HG03442 (cell line): Measurements from ENCODE around the gene PARD3.

Source experiments
- ATAC-seq: cut with Tn5 transposase; IDR thresholded peaks from one replicate; pipeline ENCODE4 v1.9.1; 2021; ENCODE audit warnings: mild to moderate bottlenecking, moderate library complexity; ENCODE audit not compliant: unreplicated experiment

Gene PARD3

DNA sequence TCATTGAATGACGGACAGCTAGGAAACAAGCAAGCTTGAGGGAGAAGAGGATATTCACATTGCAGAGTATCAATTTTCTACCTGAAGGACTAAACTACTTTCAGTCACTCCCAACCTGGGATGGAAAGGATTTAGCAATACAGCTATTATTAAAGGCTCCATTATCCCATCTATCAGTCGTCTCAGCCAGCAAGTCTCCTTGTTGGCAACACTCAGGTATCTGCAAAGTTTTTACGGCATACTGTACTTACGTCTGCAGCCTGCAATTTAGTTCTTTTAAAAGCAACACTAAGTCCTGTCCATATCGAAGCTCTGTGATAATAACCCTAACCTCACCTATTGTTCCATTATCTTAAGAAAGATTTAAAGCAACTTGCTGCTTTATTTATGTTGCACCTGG lies 689.4 kb downstream of the PARD3 start:
- no peak for ATAC-seq

DNA sequence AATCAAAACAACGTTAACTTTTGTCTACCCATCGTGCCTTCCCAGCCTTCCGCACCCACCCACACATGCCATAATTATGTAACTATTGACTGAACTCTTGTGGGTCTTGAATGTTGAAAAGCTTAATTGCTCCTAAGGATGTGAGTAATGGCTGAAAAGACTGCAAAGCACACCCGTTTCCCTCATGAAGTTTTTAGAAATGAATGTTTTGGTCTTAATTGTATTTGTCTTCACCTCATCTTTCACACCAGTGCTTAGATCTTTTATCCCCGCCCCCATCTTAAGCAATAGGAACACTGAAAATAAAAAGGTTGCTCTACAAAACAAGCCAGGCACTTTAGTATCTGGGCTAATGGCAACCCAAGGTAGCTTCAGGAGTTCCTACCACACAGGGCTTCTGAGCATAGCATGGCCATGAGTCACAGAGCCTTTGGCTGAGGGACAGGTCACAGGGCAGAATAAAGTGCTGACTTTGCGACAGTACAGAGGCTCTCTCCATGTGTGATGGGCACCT lies 690.5 kb downstream of the PARD3 start:
- ATAC-seq: no peak

DNA sequence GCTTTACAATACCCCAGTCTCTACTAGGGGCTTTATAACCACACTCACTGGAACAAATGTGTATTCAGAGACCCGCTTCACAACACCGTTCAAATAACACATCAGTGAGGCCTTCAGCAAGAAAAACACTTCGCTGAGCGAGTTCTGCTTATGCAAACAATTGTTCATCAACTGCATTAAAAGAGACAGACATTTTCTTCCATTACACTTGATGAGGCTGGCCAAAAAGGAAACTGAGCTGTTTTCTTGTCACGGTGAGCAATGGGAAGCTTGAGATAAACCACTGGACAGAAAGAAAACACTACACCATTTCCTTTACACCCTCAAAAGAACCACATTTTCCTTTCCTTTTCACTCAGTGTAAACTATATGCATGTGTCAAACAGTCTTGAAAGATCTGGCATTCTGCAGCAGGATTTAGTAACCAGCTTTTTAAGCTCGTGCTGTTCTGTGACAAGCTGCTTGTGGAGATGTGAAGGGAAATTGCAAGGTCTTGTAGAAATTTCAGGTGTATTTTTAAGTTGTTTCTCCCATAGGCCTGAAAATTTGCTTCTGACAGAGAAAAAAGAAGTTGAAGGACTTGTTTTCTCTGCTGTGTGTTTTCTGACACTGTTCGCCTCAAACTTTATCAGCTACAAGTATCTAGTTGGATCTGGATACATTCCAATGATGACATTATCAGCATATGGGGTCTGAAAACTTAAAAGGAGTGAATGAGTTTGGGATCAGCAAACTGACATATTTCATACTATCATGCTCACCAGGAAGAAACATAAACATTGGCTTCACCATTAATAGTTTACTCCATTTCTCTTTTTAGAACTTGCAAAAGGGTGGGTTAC lies 693.1 kb downstream of the PARD3 start:
- no peak for ATAC-seq

DNA sequence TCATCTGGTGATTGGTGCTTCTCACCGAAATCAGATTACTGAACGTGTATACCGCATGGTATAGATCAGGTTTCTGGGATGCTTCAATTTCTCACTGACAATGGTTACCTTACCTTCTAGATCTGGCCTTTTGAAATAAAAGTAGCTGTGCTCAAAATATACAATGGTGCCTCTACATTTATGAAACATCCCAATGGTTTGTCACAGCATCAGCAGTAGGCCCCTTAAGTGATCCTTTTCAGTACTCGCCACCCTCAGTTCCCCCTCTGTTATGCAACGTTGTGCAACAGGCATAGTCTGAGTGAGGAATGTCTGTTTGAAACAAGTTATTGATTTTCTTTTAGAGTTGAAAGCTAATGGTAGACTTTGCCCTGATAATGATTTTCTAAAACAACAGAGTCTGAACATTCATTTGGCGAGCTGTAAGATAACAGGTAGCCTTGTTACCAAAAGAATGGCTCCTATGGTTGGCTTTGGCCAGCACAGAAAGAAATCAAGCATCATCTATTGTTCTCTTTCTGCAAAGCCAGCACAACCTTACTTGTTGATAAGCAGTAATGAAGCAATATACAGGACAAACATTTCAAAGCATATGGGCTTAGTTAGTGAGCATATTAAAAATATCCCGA lies 693.9 kb downstream of the PARD3 start:
- ATAC-seq: no peak

DNA sequence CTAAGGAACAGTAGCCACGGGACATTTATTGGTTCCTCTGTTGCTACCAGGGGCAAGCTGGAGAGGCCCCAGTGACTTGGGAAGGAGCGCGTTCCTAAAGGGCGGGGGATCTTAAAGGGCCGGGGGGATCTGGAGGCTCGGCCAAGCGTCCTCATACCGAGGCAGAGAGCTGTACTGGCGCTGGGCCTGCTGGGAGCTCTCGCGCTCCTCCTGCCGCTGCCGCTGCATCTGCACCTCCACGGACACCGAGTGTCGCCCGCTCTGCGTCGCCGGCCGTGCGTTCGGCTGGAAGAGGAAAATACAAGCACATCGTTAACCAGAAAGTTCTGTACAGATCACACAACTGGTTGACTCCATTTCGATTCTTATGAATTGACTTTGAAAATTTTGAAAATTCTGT lies 695.6 kb downstream of the PARD3 start:
- ATAC-seq: no peak

DNA sequence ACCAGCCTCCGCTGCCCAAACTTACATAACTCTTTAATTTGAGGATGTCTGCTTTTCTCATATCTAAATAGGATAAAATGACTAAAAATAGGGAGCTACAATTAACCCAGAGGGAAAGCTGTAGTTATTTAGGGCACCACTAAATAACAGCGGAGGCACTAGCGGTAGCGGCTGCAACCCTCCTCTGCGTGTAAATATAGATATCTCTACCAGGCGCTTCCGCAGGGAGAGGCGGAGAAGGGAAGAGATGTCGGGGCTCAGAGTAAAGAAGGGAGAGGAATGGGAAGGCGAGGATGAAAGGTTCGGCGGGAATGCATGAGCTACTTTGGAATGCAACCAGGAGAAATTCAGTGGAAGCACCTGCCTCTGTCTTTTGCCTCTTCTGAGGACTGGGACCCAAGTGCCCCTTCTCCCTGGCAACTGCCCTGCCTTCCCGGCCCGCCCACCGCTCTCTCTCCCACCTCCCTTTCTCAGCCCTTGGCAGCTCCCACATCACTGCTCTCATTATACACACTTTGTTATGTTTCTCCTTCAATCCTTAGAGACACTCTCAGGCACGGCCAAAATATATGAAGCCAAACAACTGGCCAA lies 698.3 kb downstream of the PARD3 start:
- no peak for ATAC-seq

DNA sequence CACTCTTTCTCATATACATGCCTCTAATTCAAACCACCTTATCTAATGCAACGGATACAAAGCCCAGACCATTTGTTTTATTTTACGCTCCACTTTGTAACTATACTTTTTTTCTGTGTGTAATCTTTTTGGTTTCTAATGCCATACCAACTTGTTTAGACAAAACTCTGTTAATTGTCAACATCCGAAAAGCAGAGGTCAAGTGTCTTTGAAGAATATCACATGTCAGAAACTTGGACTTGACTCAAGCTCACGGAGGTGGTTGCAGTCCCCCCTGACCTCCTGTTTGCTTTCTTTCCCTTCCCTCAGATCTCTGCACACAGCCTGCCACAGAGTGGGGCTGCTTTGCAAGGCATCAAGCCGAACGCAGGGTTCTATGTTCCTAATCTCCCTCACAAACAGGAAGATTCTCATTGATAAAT lies 698.9 kb downstream of the PARD3 start:
- no peak for ATAC-seq

DNA sequence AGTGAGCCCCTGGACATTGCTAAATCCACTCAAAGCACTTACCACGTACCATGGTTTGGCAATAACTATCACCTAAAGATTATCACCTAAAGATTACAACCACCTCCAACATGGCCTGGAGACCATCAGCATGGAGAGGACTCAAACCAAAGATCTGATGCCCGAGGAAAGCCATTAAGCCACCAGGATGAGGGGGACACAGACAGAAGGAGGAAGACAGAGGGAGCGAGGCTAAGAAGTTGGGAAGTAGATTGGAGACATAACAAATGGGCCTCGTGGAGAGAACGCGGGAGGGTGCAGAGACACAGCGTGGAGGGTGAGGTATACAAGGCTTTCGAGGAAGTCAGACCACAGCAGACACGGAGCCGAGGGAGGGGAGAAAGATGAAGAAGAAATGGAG lies 700.2 kb downstream of the PARD3 start:
- no peak for ATAC-seq

DNA sequence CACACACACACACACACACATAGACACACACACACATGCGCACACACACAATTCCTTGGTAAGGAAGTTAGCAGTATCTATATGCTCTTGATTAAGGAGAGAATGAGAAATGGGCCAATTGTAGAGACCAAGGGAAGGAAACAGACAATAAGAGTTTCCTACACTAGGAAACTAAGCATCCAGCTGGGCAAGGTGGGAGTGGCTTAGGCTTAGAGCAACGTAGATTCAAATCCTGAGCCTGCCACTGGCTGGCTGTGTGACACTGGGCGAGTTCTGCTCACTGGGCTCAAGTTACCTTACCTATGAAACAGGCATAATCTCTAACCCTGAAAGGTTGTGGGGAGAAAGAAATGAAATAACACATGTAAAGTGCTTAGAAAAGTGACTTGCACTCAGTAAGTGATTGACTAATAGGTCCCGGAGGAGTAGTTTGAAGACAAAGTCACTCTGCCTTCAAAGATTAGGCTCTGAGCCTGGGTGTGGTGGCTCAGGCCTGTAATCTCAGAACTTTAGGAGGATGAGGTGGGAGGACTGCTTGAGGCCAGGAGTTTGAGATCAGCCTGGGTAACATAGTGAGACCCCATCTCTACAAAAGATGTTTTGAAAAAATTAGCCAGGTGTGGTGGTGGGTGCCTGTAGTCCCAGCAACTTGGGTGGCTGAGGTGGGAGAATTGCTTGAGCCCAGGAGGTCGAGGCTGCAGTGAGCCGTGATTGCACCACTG lies 701.4 kb downstream of the PARD3 start:
- no peak for ATAC-seq

DNA sequence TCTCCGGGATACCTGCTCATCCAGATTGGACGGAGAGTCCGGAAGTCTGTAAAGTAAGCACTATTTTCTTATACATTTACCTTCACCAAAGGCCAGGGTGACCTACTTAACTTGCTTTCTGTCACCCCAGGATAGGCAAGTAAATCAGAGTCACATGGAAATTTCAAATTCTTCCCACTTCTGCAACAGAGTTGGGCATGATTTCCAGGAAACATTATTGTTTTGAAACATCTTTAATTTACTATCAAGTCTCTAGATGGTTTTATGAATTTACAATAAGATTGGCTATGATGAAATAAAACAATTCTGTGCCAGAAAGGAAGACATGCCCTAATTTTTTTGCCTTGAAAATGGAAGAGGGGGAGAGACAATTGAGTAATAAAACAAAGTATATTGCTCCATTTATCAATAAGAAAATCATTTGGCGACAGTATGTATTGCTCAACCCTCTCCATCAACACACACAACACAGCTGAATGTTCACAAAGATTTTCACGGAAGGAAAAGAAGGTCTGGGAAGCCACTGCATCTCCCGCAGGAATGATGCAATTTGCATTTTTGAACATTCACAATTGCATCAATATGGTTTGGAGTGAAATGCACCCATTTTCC lies 702.8 kb downstream of the PARD3 start:
- no peak for ATAC-seq

- no peak for ATAC-seq
These were observed 703.9 kb downstream of the PARD3 start for GRCh38 chr10:34111179-34111578.

DNA sequence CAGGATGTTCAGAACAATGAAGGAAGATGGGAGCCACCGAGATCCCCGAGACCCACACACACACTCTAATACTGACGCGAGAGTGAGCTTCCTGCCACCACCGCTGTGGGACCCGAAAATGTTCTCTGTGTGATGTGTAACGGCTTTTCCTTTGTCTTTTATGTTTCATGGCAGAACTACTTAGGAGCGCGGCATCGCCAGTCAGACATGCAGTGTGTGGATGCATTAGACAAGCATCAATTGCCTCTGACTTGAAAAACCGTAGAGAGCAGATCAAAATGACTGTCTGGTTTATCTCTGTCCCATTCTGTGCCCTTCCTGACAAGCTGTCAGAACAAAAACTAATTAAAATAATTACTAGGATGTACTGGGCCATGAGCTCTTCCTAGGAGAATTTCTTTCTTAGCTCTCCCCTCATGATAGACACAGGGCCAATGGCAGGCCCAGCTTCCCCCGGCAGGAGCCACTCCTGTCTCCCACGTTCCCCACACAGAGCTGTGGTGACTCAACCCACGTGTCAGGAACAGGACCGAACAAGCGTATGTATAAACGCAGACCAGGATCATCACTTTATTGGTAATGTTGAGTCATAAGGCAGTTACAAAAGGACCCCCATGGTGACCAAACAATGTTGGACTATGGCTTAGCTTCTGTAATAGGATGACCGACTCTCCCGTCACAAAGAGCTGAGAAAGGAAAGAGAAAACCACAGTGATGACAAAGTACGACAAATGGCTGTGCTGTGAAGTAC lies 705.0 kb downstream of the PARD3 start:
- no peak for ATAC-seq

- ATAC-seq: no peak
These were observed 705.6 kb downstream of the PARD3 start for GRCh38 chr10:34109495-34109894.

DNA sequence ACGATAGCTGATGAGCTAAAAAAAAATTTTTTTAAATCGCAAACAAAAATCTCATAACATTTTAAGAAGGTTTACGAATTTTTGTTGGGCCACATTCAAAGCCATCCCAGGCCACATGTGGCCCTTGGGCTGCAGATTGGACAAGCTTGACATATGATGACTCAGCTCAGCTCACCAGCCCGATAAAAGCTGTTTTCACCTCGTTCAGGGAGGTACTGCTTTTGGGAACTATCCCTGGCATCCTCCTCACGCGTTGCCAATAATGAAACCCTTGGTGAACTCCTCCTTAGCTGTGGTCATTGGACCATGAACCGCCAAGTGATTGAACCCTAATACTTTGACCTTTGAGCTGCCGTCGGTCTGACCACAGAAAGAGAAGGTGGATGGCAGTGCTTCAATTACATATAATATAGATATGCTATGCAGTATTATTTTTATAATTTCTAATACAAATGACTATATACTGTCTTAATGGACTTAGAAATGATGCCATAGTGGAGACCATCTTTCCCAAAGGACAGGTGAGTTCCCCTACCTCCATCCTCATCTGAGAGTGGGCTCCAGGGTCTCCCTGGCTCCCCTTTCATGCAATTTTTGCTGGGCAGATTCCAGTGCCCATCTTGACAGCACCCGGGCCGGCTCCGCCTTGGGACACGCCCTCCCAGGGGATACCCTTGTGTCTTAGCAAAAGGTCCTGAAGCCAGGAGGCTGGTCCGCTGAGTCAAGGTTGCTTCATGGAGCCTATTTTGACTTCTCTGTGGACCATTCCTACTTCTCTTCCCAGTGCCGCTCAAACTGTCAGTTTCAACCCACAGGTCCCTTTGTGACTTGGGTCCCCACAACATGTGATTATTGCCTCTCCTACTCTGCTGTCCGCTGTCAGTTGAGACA lies 707.2 kb downstream of the PARD3 start:
- no peak for ATAC-seq

GRCh38 chr10:34106356-34106885 lies 708.7 kb downstream of the PARD3 start:
- ATAC-seq: no peak

- ATAC-seq: no peak
These were observed 710.1 kb downstream of the PARD3 start for GRCh38 chr10:34104829-34105572.

GRCh38 chr10:34102893-34103506 lies 712.1 kb downstream of the PARD3 start:
- no peak for ATAC-seq

DNA sequence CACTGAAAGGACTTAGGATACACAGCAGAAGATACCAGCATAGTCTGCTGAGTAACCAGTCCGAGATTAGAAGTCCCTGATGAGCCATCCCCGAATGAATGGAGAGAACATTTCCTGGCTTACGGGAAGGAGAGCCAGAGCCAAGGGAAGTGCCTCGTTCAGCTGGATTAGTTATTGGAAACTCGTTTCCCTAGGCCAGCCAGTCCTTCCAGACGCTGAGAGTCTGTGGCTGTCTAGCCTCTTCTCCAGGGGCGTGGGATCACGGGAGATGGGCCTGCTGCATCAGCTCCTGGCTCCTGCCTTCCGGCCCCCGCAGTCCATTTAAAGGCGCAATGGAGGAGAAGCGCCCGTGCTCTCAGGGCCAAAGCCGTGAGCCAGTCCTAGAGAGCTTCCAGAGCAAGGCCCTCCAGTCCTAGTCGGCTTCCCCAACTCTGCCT lies 712.8 kb downstream of the PARD3 start:
- no peak for ATAC-seq
